Panc1 (cell line): ENCODE measurements around the gene MLH3.

Source experiments
- POLR2AphosphoS5 ChIP-seq: IDR thresholded peaks from 2 replicates; pipeline ENCODE4 v1.6.1; 2012; ENCODE audit warnings: mild to moderate bottlenecking, low read depth, low read length, moderate library complexity
- TF ChIP-seq, protein P1 (sequence below): fragments of 450-650 bp; IDR thresholded peaks from 2 replicates; pipeline ENCODE4 v1.5.1; 2017; ENCODE audit warnings: mild to moderate bottlenecking

DNA sequence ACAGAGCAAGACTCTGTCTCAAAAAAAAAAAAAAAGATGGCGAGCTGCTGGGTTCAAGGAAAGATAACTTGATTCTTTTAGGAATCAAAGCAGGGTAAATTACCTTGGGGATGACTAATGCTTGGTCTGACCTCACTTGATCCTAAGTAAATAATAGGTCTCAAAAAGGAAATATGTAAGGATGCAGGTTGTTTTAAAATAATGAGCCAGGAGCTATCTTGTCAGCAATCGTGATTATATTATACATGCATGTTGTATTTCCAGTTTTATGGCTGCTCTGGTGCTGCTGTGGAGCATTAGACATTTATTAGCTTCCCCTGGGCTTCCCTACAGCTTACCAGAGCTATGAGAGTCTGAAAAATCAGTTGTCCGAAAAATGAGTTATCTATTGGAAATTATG, 45.9 kb downstream of the MLH3 start:
- TF ChIP-seq, protein P1, sequence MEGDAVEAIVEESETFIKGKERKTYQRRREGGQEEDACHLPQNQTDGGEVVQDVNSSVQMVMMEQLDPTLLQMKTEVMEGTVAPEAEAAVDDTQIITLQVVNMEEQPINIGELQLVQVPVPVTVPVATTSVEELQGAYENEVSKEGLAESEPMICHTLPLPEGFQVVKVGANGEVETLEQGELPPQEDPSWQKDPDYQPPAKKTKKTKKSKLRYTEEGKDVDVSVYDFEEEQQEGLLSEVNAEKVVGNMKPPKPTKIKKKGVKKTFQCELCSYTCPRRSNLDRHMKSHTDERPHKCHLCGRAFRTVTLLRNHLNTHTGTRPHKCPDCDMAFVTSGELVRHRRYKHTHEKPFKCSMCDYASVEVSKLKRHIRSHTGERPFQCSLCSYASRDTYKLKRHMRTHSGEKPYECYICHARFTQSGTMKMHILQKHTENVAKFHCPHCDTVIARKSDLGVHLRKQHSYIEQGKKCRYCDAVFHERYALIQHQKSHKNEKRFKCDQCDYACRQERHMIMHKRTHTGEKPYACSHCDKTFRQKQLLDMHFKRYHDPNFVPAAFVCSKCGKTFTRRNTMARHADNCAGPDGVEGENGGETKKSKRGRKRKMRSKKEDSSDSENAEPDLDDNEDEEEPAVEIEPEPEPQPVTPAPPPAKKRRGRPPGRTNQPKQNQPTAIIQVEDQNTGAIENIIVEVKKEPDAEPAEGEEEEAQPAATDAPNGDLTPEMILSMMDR = no peak
- TF ChIP-seq POLR2AphosphoS5 = no peak
